SK-N-MC (cell line): ENCODE results near the gene UPK1A.

Source experiments
- EZH2 ChIP-seq: fragments of 200-600 bp; sonication (generic); IDR thresholded peaks from one replicate; pipeline ENCODE4 v1.6.1; 2017; ENCODE audit warnings: antibody characterized with exemption
- FOXP2 ChIP-seq: optimal IDR thresholded peaks from 2 replicates; pipeline ENCODE3; 2011; ENCODE audit warnings: mild to moderate bottlenecking, moderate library complexity; ENCODE audit not compliant: insufficient read depth; ENCODE audit errors: extremely low read length, control extremely low read depth
- POLR2AphosphoS5 ChIP-seq: IDR thresholded peaks from 2 replicates; pipeline ENCODE4 v1.6.1; 2012; ENCODE audit warnings: mild to moderate bottlenecking, low read depth, low read length, borderline replicate concordance

DNA sequence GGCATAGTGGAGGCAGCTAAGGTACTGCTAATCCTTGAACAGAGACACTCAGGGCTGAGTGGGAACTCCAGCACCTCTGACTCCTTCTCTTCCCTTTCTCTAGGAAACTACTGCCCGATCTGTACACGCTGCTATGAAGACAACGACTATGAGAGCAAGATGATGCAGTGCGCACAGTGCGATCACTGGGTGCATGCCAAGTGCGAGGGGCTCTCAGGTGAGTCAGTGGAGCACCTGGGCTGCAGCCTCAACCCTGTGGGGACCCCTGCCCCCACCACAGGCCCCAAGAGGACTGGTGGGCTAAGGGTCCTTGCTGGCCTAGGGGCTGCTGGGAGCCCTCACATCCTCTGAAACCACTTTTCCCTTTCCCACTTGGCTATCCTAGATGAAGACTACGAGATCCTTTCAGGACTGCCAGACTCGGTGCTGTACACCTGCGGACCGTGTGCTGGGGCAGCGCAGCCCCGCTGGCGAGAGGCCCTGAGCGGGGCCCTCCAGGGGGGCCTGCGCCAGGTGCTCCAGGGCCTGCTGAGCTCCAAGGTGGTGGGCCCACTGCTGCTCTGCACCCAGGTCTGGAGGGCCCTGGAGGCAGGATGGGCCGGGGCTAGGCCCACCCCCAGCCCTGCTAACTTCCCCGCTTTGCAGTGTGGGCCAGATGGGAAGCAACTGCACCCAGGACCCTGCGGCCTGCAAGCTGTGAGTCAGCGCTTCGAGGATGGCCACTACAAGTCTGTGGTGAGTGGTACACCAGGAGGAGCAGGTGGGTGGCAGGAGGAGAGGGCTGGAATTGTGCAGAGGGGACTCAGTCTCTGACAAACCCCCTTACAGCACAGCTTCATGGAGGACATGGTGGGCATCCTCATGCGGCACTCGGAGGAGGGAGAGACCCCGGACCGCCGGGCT, 61.0 kb downstream of the UPK1A start:
- TF ChIP-seq FOXP2: no peak
- TF ChIP-seq EZH2: no peak
- TF ChIP-seq POLR2AphosphoS5: no peak
